GM12878 (cell line): ENCODE measurements around the gene DNTTIP2. TPM values are rescaled to one million over a fixed set of nuclear protein-coding genes. Genes with fewer than 3 reads are reported as not detected.

Experiments used
- ATAC-seq: fragments of 200-7000 bp; cut with Tn5 transposase; 3 replicates; pipeline ENCODE4 v1.9.1; 2020; ENCODE audit warnings: mild to moderate bottlenecking, moderate library complexity
- BruUV-seq: library from RNA; stranded (reverse); fragments of 400-500 nt; replicated peaks from 2 replicates; lab custom pipeline; 2021; lab: Mats Ljungman, UMichigan
- CTCF ChIA-PET: fragments of 300-600 bp; sonication (Branson Sonifier 250); formaldehyde crosslinking; extraction: SDS; loops from one replicate; lab custom pipeline; 2021; ENCODE audit warnings: inconsistent platforms; lab: Yijun Ruan, JAX
- POLR2A ChIA-PET: fragments of 350-600 bp; formaldehyde crosslinking; extraction: SDS; loops from one replicate; lab custom pipeline; 2021; ENCODE audit warnings: inconsistent platforms; lab: Charles Lee
- RAD21 ChIA-PET: fragments of 300-600 bp; sonication (Branson Sonifier 250); formaldehyde crosslinking; loops from one replicate; lab custom pipeline; 2023; ENCODE audit warnings: antibody characterized with exemption; ENCODE audit not compliant: unreplicated experiment; lab: Charles Lee
- SMC1A ChIA-PET: fragments of 300-600 bp; sonication (Branson Sonifier 250); formaldehyde crosslinking; loops from one replicate; lab custom pipeline; 2023; ENCODE audit not compliant: unreplicated experiment, uncharacterized antibody; lab: Charles Lee
- DNase-seq: peaks from one replicate; pipeline ENCODE4 v3.0.0-alpha.2; 2011; ENCODE audit warnings: low read depth, low spot score
- FAIRE-seq: peaks from 3 replicates; lab custom pipeline; 2011; peaks lifted over from hg19 to GRCh38; lab: Jason Lieb, UNC
- H2AFZ ChIP-seq: 2 replicates; pipeline ENCODE4 v1.6.0; 2011; ENCODE audit warnings: low read depth, low read length, control low read depth; ENCODE audit not compliant: control insufficient read depth
- H3K27ac ChIP-seq: 2 replicates; pipeline ENCODE4 v1.5.1; 2011; ENCODE audit warnings: control low read depth; ENCODE audit not compliant: control insufficient read depth, insufficient read depth
- H3K27me3 ChIP-seq, 2 experiments: replicated peaks in 1 of 2; 2 replicates each; pipeline versions ENCODE4 v1.6.0 to v1.6.1; 2011; ENCODE audit warnings: low read length in 1 of 2; ENCODE audit not compliant: control insufficient read depth in 2 of 2, insufficient read depth in 2 of 2
- H3K36me3 ChIP-seq, 2 experiments: 2 replicates each; pipeline ENCODE4 v1.5.1; 2011; ENCODE audit warnings: low read length in 1 of 2; ENCODE audit not compliant: control insufficient read depth in 2 of 2, insufficient read depth in 2 of 2
- H3K4me1 ChIP-seq: 2 replicates; pipeline ENCODE4 v1.6.1; 2011; ENCODE audit warnings: mild to moderate bottlenecking, low read length, moderate library complexity, mixed read lengths; ENCODE audit not compliant: control insufficient read depth, insufficient read depth
- H3K4me2 ChIP-seq: 2 replicates; pipeline ENCODE4 v1.6.0; 2011; ENCODE audit warnings: control low read depth; ENCODE audit not compliant: control insufficient read depth, insufficient read depth
- H3K4me3 ChIP-seq: fragments of 200-600 bp; sonication (generic); 2 replicates; pipeline ENCODE4 v1.5.1; 2016
- H3K79me2 ChIP-seq: 2 replicates; pipeline ENCODE4 v1.6.0; 2011; ENCODE audit warnings: low read length; ENCODE audit not compliant: control insufficient read depth, insufficient read depth
- H3K9ac ChIP-seq: 2 replicates; pipeline ENCODE4 v1.8.0; 2011; ENCODE audit warnings: low read length, control low read depth, mixed read lengths; ENCODE audit not compliant: control insufficient read depth, insufficient read depth
- H3K9me3 ChIP-seq: replicated peaks from 3 replicates; pipeline ENCODE4 v1.5.1; 2011; ENCODE audit warnings: mild to moderate bottlenecking, low read length; ENCODE audit not compliant: control insufficient read depth, insufficient read depth
- H4K20me1 ChIP-seq: 2 replicates; pipeline ENCODE4 v1.6.0; 2011; ENCODE audit not compliant: control insufficient read depth, insufficient read depth
- ATF7 ChIP-seq: fragments of 450-650 bp; IDR thresholded peaks from 2 replicates; pipeline ENCODE4 v1.6.1; 2016; ENCODE audit warnings: low read depth, mild to moderate bottlenecking
- E2F4 ChIP-seq: IDR thresholded peaks from 2 replicates; pipeline ENCODE4 v1.6.1; 2012; ENCODE audit warnings: low read depth, low read length, improper control_type of control experiment
- EP300 ChIP-seq, 2 experiments: fragments of 150-350 bp in 1 of 2; IDR thresholded peaks; 2 replicates each; pipeline ENCODE4 v1.6.1; 2011 to 2012; ENCODE audit warnings: low read depth in 2 of 2, low read length in 2 of 2, borderline replicate concordance in 1 of 2, improper control_type of control experiment in 1 of 2, inconsistent platforms in 1 of 2; ENCODE audit not compliant: control insufficient read depth in 1 of 2
- ESRRA ChIP-seq: IDR thresholded peaks from 2 replicates; pipeline ENCODE4 v1.6.1; 2012; ENCODE audit warnings: mild to moderate bottlenecking, low read length, improper control_type of control experiment
- GATAD2B ChIP-seq: fragments of 450-650 bp; conservative IDR thresholded peaks from 2 replicates; pipeline ENCODE4 v1.6.1; 2017; ENCODE audit warnings: low read depth, mild to moderate bottlenecking, moderate library complexity
- HDAC2 ChIP-seq: fragments of 200-600 bp; sonication (generic); IDR thresholded peaks from 2 replicates; pipeline ENCODE4 v1.6.1; 2017
- LARP7 ChIP-seq: fragments of 450-650 bp; IDR thresholded peaks from 2 replicates; pipeline ENCODE4 v1.6.1; 2017; ENCODE audit warnings: mild to moderate bottlenecking
- NKRF ChIP-seq: fragments of 450-650 bp; conservative IDR thresholded peaks from 2 replicates; pipeline ENCODE4 v1.6.1; 2017; ENCODE audit warnings: mild to moderate bottlenecking, moderate library complexity
- NRF1 ChIP-seq: conservative IDR thresholded peaks from 2 replicates; pipeline ENCODE4 v1.6.1; 2011; ENCODE audit warnings: mild to moderate bottlenecking, low read depth, low read length, improper control_type of control experiment
- POLR2A ChIP-seq: IDR thresholded peaks from 2 replicates; pipeline ENCODE4 v1.6.1; 2011; ENCODE audit warnings: low read depth, mild to moderate bottlenecking, low read length
- RB1 ChIP-seq: fragments of 450-650 bp; formaldehyde crosslinking; IDR thresholded peaks from 2 replicates; pipeline ENCODE4 v1.6.1; 2017; ENCODE audit warnings: mild to moderate bottlenecking, borderline replicate concordance
- REST ChIP-seq: IDR thresholded peaks from 2 replicates; pipeline ENCODE4 v1.6.1; 2012; ENCODE audit warnings: mild to moderate bottlenecking, low read depth, low read length
- SREBF1 ChIP-seq: IDR thresholded peaks from 2 replicates; pipeline ENCODE4 v1.6.1; 2012; ENCODE audit warnings: mild to moderate bottlenecking, low read length
- YBX1 ChIP-seq: fragments of 450-650 bp; IDR thresholded peaks from 2 replicates; pipeline ENCODE4 v1.6.1; 2016; ENCODE audit warnings: antibody characterized with exemption
- ZNF274 ChIP-seq: IDR thresholded peaks from one replicate; pipeline ENCODE4 v1.8.0; 2011; ENCODE audit not compliant: insufficient read length, insufficient read depth
- WGBS: methylation state at CpG from one replicate; pipeline ENCODE4 v1.1.6; 2016; ENCODE audit warnings: low lambda C conversion rate; ENCODE audit not compliant: insufficient replicate concordance, insufficient coverage; ENCODE audit errors: missing lambda C conversion rate; 5-methylcytosine and 5-hydroxymethylcytosine counted together
- in situ Hi-C: fragments of 300-500 bp; cut with MboI; formaldehyde crosslinking; loops from 9 replicates; pipeline ENCODE4 v1.14.3; 2018; ENCODE audit warnings: mixed read lengths
- intact Hi-C: fragments of 100-400 bp; cut with micrococcal nuclease; formaldehyde crosslinking; loops from one replicate; pipeline ENCODE4 v1.14.2; 2022; ENCODE audit not compliant: unreplicated experiment
- polyA plus RNA-seq, 11 experiments: library from polyadenylated mRNA; depleted of rRNA in 4 of 11; unstranded in 6 of 11; stranded (reverse) in 5 of 11; fragments of >200 nt; fragmentation: Nextera tagmentation in 4 of 11; fragmentation: Illumina TruSeq in 1 of 11; extraction: Ambion mirVana in 4 of 11; extraction: Trizol in 1 of 11; gene quantifications; 1 replicate in 1 of 11; 2 replicates in 10 of 11; pipeline versions ENCODE4 v1.2.1 to v1.2.3, GENCODE V29; 2011 to 2016; ENCODE audit warnings: inconsistent platforms in 2 of 11, missing spikeins in 2 of 11, low read depth in 1 of 11
- total RNA-seq, 4 experiments: library from RNA; depleted of rRNA in 3 of 4; stranded (reverse); fragments of >200 nt in 3 of 4; fragmentation: Illumina TruSeq in 1 of 4; extraction: Trizol in 1 of 4; gene quantifications; 2 replicates each; pipeline versions ENCODE4 v1.2.1 to v1.2.3, GENCODE V29; 2013 to 2021

DNTTIP2 gene
- total and polyA plus RNA-seq, 10 of the 15 experiments (the other 5 are each of a cell fraction or from before 2014, with no cell fraction given), result 34.3 to 99.2 (median 74.9) TPM

- ATAC-seq, result no peak
- RAD21 ChIA-PET, result no interaction called here
- 71% methylated on average over 4 of the region's 4 CpGs for WGBS
- CTCF ChIA-PET, result no interaction called here
- Histone ChIP-seq H3K27ac (no peak overlapping the region), H3K27me3 (no peaks in the 10 kb centered on the region), H3K36me3 (peaks cover 6 to 24% of the 10 kb centered on the region in 2 experiments), H2AFZ (no peak overlapping the region), H3K4me2 (no peak overlapping the region), H3K4me1 (no peaks in the 10 kb centered on the region), H3K9ac (no peak overlapping the region), H3K9me3 (no peaks in the 10 kb centered on the region), H4K20me1 (no peaks in the 10 kb centered on the region), H3K79me2 (peaks cover 5% of the 10 kb centered on the region)
- SMC1A ChIA-PET, result no interaction called here
- no peak for DNase-seq
- intact Hi-C loops, result no loop called here
- BruUV-seq, result no TSS peak
- FAIRE-seq, result no peak
- POLR2A ChIA-PET, result no interaction called here
- in situ Hi-C loops, result no loop called here
- TF ChIP-seq E2F4 (no peak), ZNF274 (no peak), RB1 (no peak), ATF7 (no peak), ESRRA (no peak), SREBF1 (no peak), GATAD2B (no peak), EP300 (IDR thresholded peaks at IDR 0.05; ENCODE audit: borderline replicate concordance in 1 of 2, control insufficient read depth in 1 of 2, low read depth in 2 of 2, low read length in 2 of 2) (no peak), NKRF (no peak), NRF1 (no peak), YBX1 (no peak), LARP7 (no peak), HDAC2 (no peak), REST (no peak), POLR2A (no peak)
- TF ChIP-seq, all 136 proteins: peak for 0
- H3K4me3 ChIP-seq, result no peak overlapping the region
Measured at GRCh38 chr1:93871366-93871765, 7.6 kb downstream of the DNTTIP2 start.
